AG04449 (cell line): ENCODE data around the gene FEM1A.

Experiments used
- CTCF ChIA-PET: fragments of 350-600 bp; formaldehyde crosslinking; extraction: SDS; loops from one replicate; lab custom pipeline; 2021; ENCODE audit warnings: antibody characterized with exemption; lab: Yijun Ruan, JAX
- POLR2A ChIA-PET: fragments of 400-600, 350-600 bp; formaldehyde crosslinking; extraction: SDS; loops from one replicate; lab custom pipeline; 2020; ENCODE audit warnings: antibody characterized with exemption, inconsistent platforms; lab: Yijun Ruan, JAX
- DNase-seq: peaks from one replicate; pipeline ENCODE4 v3.0.0-alpha.2; 2010; ENCODE audit warnings: low read depth, low spot score
- H3K4me3 ChIP-seq: 2 replicates; pipeline ENCODE4 v1.5.1; 2011; ENCODE audit warnings: low read depth, mild to moderate bottlenecking, control low read depth, low read length
- CTCF ChIP-seq: IDR thresholded peaks from one replicate; pipeline ENCODE4 v1.5.1; 2011; ENCODE audit warnings: mild to moderate bottlenecking, moderate library complexity, low read length, control low read depth, inconsistent platforms; ENCODE audit not compliant: insufficient read depth; ENCODE audit errors: missing control alignments

The FEM1A gene

GRCh38 chr19:4748185-4748584, 43.3 kb upstream of the FEM1A start:
- CTCF ChIA-PET, result interaction anchor here (4.1 kb wide), 1 partner anchor 43 kb away, joined by 24 read pairs; the partner anchor contains the start of gene FEM1A
- TF ChIP-seq CTCF, result no peak
- POLR2A ChIA-PET, result no interaction called here

GRCh38 chr19:4748589-4748988, 42.9 kb upstream of the FEM1A start:
- POLR2A ChIA-PET, result no interaction called here

More at GRCh38 chr19:4748185-4748584, 43.3 kb upstream of the FEM1A start:
- no peak overlapping the region for H3K4me3 ChIP-seq
- DNase-seq, result no peak

GRCh38 chr19:4749870-4750590, 41.5 kb upstream of the FEM1A start:
- H3K4me3 ChIP-seq, result no peak overlapping the region
- CTCF ChIA-PET, result interaction anchor here (2.3 kb wide), 1 partner anchor 17 kb away, joined by 11 read pairs; no protein-coding TSS in a partner anchor
- no peak for TF ChIP-seq CTCF
- no peak for DNase-seq
- POLR2A ChIA-PET, result no interaction called here

More at GRCh38 chr19:4748589-4748988, 42.9 kb upstream of the FEM1A start:
- no peak for TF ChIP-seq CTCF
- CTCF ChIA-PET, result interaction anchor here (2.3 to 4.1 kb wide), 2 partner anchors 16 to 42 kb away, joined by 11 to 24 read pairs; partner anchors contain the start of gene FEM1A
- no peak overlapping the region for H3K4me3 ChIP-seq
- no peak for DNase-seq

GRCh38 chr19:4754248-4754647, 37.3 kb upstream of the FEM1A start:
- H3K4me3 ChIP-seq, result no peak overlapping the region
- ChIA-PET CTCF (interaction anchor here (0.9 to 1.2 kb wide), 2 partner anchors 9 to 248 kb away, joined by 3 to 4 read pairs; no protein-coding TSS in a partner anchor), POLR2A (no interaction called here)
- DNase-seq, result no peak
- no peak for TF ChIP-seq CTCF

- CTCF ChIA-PET, result no interaction called here
Observed at GRCh38 chr19:4755459-4755858, 36.1 kb upstream of the FEM1A start.

More at GRCh38 chr19:4755459-4755858, 36.1 kb upstream of the FEM1A start:
- TF ChIP-seq CTCF, result no peak
- no peak for DNase-seq
- POLR2A ChIA-PET, result no interaction called here
- no peak overlapping the region for H3K4me3 ChIP-seq
